T-helper 1 cell treated with Interleukin-12 subunit alpha and Interleukin-12 subunit beta and Interleukin-4 antibody, amounts not matched to agents 30 μg/mL and 1 μg/mL, for 36 hours (primary cell): ENCODE results near the gene AFF3.
"Not testable (repeated sequence)": the region's sequence is repeated elsewhere in the genome, so short reads cannot be mapped to it uniquely, and the experiment has no call there.

Experiments
- H3K27ac Mint-ChIP-seq: one replicate; pipeline ENCODE4 v1.8.0; 2021; ENCODE audit warnings: mild to moderate bottlenecking, mixed read lengths
- H3K27me3 Mint-ChIP-seq: one replicate; pipeline ENCODE4 v1.8.0; 2021; ENCODE audit warnings: low read depth, mixed read lengths
- H3K36me3 Mint-ChIP-seq: one replicate; pipeline ENCODE4 v1.8.0; 2021; ENCODE audit warnings: low read depth, mixed read lengths
- H3K4me1 Mint-ChIP-seq: one replicate; pipeline ENCODE4 v1.8.0; 2021; ENCODE audit warnings: low read depth, mixed read lengths
- H3K4me3 Mint-ChIP-seq: one replicate; pipeline ENCODE4 v1.8.0; 2021; ENCODE audit warnings: mild to moderate bottlenecking, moderate library complexity, mixed read lengths
- H3K9me3 Mint-ChIP-seq: one replicate; pipeline ENCODE4 v1.8.0; 2021; ENCODE audit warnings: mixed read lengths

AFF3 gene

DNA sequence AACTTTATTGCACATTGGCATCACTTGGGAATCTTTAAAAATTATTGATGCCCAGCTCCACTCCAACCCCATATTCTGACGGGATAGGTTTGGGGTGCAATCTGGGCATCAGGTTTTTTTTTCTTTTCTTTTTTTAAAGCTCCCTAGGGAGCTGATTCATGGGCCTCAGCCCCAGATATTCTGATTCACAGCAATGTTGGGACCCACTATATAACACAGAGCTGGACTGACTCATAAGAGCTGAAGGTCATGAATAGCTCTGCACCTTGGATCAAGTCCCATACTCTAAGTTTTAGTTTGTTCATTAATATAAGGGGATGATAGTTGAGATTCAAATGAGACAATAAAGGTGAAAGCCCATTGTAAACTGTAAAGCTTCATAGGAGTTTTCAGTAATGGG is 461.4 kb downstream of the AFF3 start:
- Mint-ChIP-seq H3K27me3 (no peaks in the 10 kb centered on the region), H3K36me3 (no peaks in the 10 kb centered on the region), H3K9me3 (no peaks in the 10 kb centered on the region), H3K27ac (no peak overlapping the region), H3K4me1 (no peaks in the 10 kb centered on the region), H3K4me3 (no peak overlapping the region)

- Mint-ChIP-seq H3K4me1 (no peaks in the 10 kb centered on the region), H3K36me3 (no peaks in the 10 kb centered on the region), H3K4me3 (no peak overlapping the region), H3K9me3 (no peaks in the 10 kb centered on the region), H3K27ac (no peak overlapping the region), H3K27me3 (no peaks in the 10 kb centered on the region)
Measured at GRCh38 chr2:99679518-99679917, 462.9 kb downstream of the AFF3 start.

- no peak overlapping the region for H3K4me3 Mint-ChIP-seq
- no peaks in the 10 kb centered on the region for H3K36me3 Mint-ChIP-seq
- no peak overlapping the region for H3K27ac Mint-ChIP-seq
- no peaks in the 10 kb centered on the region for H3K4me1 Mint-ChIP-seq
- no peaks in the 10 kb centered on the region for H3K9me3 Mint-ChIP-seq
- no peaks in the 10 kb centered on the region for H3K27me3 Mint-ChIP-seq
Measured at GRCh38 chr2:99678625-99679024, 463.8 kb downstream of the AFF3 start.

DNA sequence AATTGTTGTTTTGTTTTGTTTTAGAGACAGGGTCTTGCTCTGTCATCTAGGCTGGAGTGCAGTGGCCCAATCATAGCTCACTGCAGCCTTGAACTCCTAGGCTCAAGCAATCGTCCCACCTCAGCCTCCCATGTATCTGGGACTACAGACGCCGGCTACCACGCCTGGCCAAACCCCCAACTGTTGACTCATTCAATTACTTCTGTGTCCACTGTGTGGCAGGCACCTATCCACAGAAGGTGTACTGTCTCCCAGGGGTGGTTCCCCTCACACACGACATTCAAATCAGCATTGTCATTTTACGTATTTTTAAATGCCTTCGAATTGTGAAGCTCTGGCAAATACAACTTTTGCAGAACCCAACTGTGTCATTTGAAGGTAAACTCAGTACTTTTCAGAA is 464.6 kb downstream of the AFF3 start:
- no peak overlapping the region for H3K4me3 Mint-ChIP-seq
- H3K4me1 Mint-ChIP-seq, result no peaks in the 10 kb centered on the region
- no peak overlapping the region for H3K27ac Mint-ChIP-seq
- no peaks in the 10 kb centered on the region for H3K36me3 Mint-ChIP-seq
- H3K9me3 Mint-ChIP-seq, result no peaks in the 10 kb centered on the region
- no peaks in the 10 kb centered on the region for H3K27me3 Mint-ChIP-seq

GRCh38 chr2:99675130-99675661 is 467.2 kb downstream of the AFF3 start:
- no peak overlapping the region for H3K27ac Mint-ChIP-seq
- no peak overlapping the region for H3K4me3 Mint-ChIP-seq
- no peaks in the 10 kb centered on the region for H3K27me3 Mint-ChIP-seq
- H3K36me3 Mint-ChIP-seq, result no peaks in the 10 kb centered on the region
- H3K9me3 Mint-ChIP-seq, result no peaks in the 10 kb centered on the region
- H3K4me1 Mint-ChIP-seq, result no peaks in the 10 kb centered on the region

DNA sequence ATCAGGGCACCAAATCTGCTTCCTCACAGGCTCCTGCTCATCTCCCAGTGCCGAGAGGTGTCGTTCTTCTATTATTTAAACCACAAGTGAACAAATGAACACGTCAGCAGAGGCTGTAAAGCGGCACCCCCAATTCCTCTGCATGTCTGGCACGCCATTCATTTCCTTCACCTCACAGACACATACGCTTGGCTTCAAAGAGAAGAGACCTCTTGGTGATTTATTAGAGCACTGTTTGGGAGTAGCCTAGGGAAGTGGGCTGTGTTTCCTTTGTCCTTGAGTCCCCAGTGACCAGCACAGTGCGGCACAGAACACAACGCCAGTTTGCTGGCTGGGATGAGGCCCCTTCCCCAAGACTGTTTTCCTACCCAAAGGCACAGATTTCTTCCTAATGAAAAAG is 468.3 kb downstream of the AFF3 start:
- Mint-ChIP-seq H3K4me1 (no peaks in the 10 kb centered on the region), H3K9me3 (no peaks in the 10 kb centered on the region), H3K27ac (no peak overlapping the region), H3K27me3 (no peaks in the 10 kb centered on the region), H3K4me3 (no peak overlapping the region), H3K36me3 (no peaks in the 10 kb centered on the region)

- Mint-ChIP-seq H3K4me1 (no peaks in the 10 kb centered on the region), H3K27ac (no peak overlapping the region), H3K4me3 (no peak overlapping the region), H3K36me3 (no peaks in the 10 kb centered on the region), H3K27me3 (no peaks in the 10 kb centered on the region), H3K9me3 (no peaks in the 10 kb centered on the region)
Measured at GRCh38 chr2:99672766-99673350, 469.5 kb downstream of the AFF3 start.

GRCh38 chr2:99670768-99671734 is 471.3 kb downstream of the AFF3 start:
- H3K36me3 Mint-ChIP-seq, result no peaks in the 10 kb centered on the region
- H3K27ac Mint-ChIP-seq, result no peak overlapping the region
- H3K9me3 Mint-ChIP-seq, result no peaks in the 10 kb centered on the region
- H3K4me1 Mint-ChIP-seq, result no peaks in the 10 kb centered on the region
- no peak overlapping the region for H3K4me3 Mint-ChIP-seq
- no peaks in the 10 kb centered on the region for H3K27me3 Mint-ChIP-seq

DNA sequence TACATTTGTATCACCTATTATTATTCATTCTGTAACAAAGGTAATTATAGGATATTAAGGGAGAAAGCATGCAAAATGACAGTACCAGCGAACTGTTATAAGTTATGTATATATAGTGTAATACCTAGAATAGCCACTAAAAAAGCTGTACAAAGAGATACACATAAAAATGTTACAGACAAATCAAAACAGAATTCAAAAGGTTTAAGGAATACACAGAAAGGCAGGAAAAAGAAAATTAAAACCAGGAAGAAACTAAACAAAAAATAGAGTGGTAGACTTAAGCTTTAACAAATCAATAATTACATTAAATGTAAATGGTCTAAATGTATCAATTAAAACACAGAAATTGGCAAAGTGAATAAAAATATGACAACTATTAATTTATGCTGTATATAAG is 476.1 kb downstream of the AFF3 start:
- H3K4me1 Mint-ChIP-seq, result no peaks in the 10 kb centered on the region
- H3K4me3 Mint-ChIP-seq, result no peak overlapping the region
- H3K27ac Mint-ChIP-seq, result no peak overlapping the region
- H3K9me3 Mint-ChIP-seq, result peaks cover 6% of the 10 kb centered on the region
- peaks cover 5% of the 10 kb centered on the region for H3K27me3 Mint-ChIP-seq
- no peaks in the 10 kb centered on the region for H3K36me3 Mint-ChIP-seq

- peaks cover 6% of the 10 kb centered on the region for H3K9me3 Mint-ChIP-seq
- no peak overlapping the region for H3K27ac Mint-ChIP-seq
- no peak overlapping the region for H3K4me3 Mint-ChIP-seq
- H3K27me3 Mint-ChIP-seq, result peaks cover 5% of the 10 kb centered on the region
- no peaks in the 10 kb centered on the region for H3K4me1 Mint-ChIP-seq
- H3K36me3 Mint-ChIP-seq, result no peaks in the 10 kb centered on the region
Measured at GRCh38 chr2:99663641-99664040, 478.7 kb downstream of the AFF3 start.

- Mint-ChIP-seq H3K27me3 (peaks cover 5% of the 10 kb centered on the region), H3K9me3 (peaks cover 6% of the 10 kb centered on the region), H3K27ac (no peak overlapping the region), H3K4me1 (no peaks in the 10 kb centered on the region), H3K4me3 (no peak overlapping the region), H3K36me3 (no peaks in the 10 kb centered on the region)
Measured at GRCh38 chr2:99662761-99663341, 479.5 kb downstream of the AFF3 start.

GRCh38 chr2:99661761-99662160 is 480.6 kb downstream of the AFF3 start:
- not testable (repeated sequence) for H3K4me3 Mint-ChIP-seq, H3K27ac Mint-ChIP-seq, H3K36me3 Mint-ChIP-seq, H3K4me1 Mint-ChIP-seq, H3K27me3 Mint-ChIP-seq, H3K9me3 Mint-ChIP-seq

GRCh38 chr2:99660616-99661406 is 481.6 kb downstream of the AFF3 start:
- Mint-ChIP-seq H3K9me3 (peaks cover 6% of the 10 kb centered on the region), H3K36me3 (no peaks in the 10 kb centered on the region), H3K4me3 (no peak overlapping the region), H3K4me1 (no peaks in the 10 kb centered on the region), H3K27me3 (peaks cover 5% of the 10 kb centered on the region), H3K27ac (no peak overlapping the region)

GRCh38 chr2:99659874-99660273 is 482.5 kb downstream of the AFF3 start:
- Mint-ChIP-seq H3K27ac (no peak overlapping the region), H3K36me3 (no peaks in the 10 kb centered on the region), H3K9me3 (peaks cover 3% of the 10 kb centered on the region)

More at GRCh38 chr2:99659874-99660273, 482.5 kb downstream of the AFF3 start:
- H3K4me1 Mint-ChIP-seq, result no peaks in the 10 kb centered on the region
- no peak overlapping the region for H3K4me3 Mint-ChIP-seq
- H3K27me3 Mint-ChIP-seq, result peaks cover 3% of the 10 kb centered on the region
